Left lung (tissue), 14 donors: Measurements from ENCODE around the gene ZNF442. TPM values are rescaled to one million over a fixed set of nuclear protein-coding genes. Genes with fewer than 3 reads are reported as not detected.
"Not testable (repeated sequence)": the region's sequence is repeated elsewhere in the genome, so short reads cannot be mapped to it uniquely, and the experiment has no call there.

ENCODE experiments used
- ATAC-seq: fragments of 200-7000 bp; cut with Tn5 transposase; one replicate; pipeline ENCODE4 v1.9.1; 2020; ENCODE audit warnings: moderate library complexity
- DNase-seq, 4 donors: peaks; one replicate each; pipeline ENCODE4 v3.0.0-alpha.2; 2013 to 2020
- H3K27ac ChIP-seq, 2 donors: fragments of 200-600 bp; sonication (generic) in 1 of 2; one replicate each; pipeline versions ENCODE4 v1.5.0 to v1.8.0; 2020 to 2021
- H3K27me3 ChIP-seq, 2 donors: fragments of 200-600 bp; sonication (generic) in 1 of 2; one replicate each; pipeline versions ENCODE4 v1.5.0 to v1.8.0; 2020 to 2021
- H3K36me3 ChIP-seq, 2 donors: fragments of 200-600 bp; sonication (generic) in 1 of 2; one replicate each; pipeline versions ENCODE4 v1.5.0 to v1.8.0; 2020 to 2021
- H3K4me1 ChIP-seq, 2 donors: fragments of 200-600 bp; one replicate each; pipeline ENCODE4 v1.8.0; 2021
- H3K4me3 ChIP-seq, 2 donors: fragments of 200-600 bp; sonication (generic) in 1 of 2; one replicate each; pipeline versions ENCODE4 v1.5.0 to v1.8.0; 2020 to 2021; ENCODE audit warnings: mild to moderate bottlenecking in 1 of 2
- H3K9me3 ChIP-seq, 2 donors: fragments of 200-600 bp; sonication (generic) in 1 of 2; one replicate each; pipeline versions ENCODE4 v1.5.0 to v1.8.0; 2020 to 2021
- intact Hi-C, 2 donors: fragments of 100-400 bp; cut with DNase I; formaldehyde crosslinking; loops; one replicate each; pipeline versions ENCODE4 v1.11.2 to v1.14.2; 2022
- long read RNA-seq, 12 donors: library from polyadenylated mRNA in 2 of 12; unstranded in 2 of 12; transcript quantifications; one replicate each; pipeline ENCODE4 v2.0.0 and lab custom pipeline, GENCODE V29; 2019 to 2026
- polyA plus RNA-seq, 6 donors: library from polyadenylated mRNA; unstranded; fragments of 120-200 nt; gene quantifications; one replicate each; pipeline ENCODE4 v1.2.1, GENCODE V29; 2013; ENCODE audit not compliant: insufficient read length in 6 of 6
- total RNA-seq, 2 donors: library from RNA; stranded (reverse); fragmentation: NEBNext Ultra II Directional; extraction: Animal tissue kit (Norgen Biotek cat#: 25700); gene quantifications; one replicate each; pipeline ENCODE4 v1.2.1, GENCODE V29; 2021
- TF ChIP-seq, protein P1 (sequence below), 2 donors: fragments of 200-600 bp; sonication (generic) in 1 of 2; IDR thresholded peaks; one replicate each; pipeline versions ENCODE4 v1.5.0 to v1.8.0; 2021; ENCODE audit warnings: antibody characterized with exemption in 2 of 2
- donor health status: DM: no; HTN: yes; CAD: no.
- donor health status: DM: no; HTN: no; CAD: no.

ZNF442 gene
- total RNA-seq (1 to 10 TPM; 3.2 to 3.5 TPM), polyA plus RNA-seq (1 to 10 TPM; 5.2 to 7.1 (median 5.5) TPM)
- long read RNA-seq, donor 1, partial matches to known transcripts: 0 of 4 reads
- long read RNA-seq, donor 1, other reads (novel, unspliced or antisense): 0 of 4 reads
- long read RNA-seq, donor 2: 0 reads
- long read RNA-seq, donor 3: 0 reads
- long read RNA-seq, donor 4: 0 reads
- long read RNA-seq, donor 5: 0 reads
- long read RNA-seq, donor 6: 0 reads
- long read RNA-seq, donor 7: 0 reads
- long read RNA-seq, donor 8: 0 reads
- long read RNA-seq, donor 9: 0 reads
- long read RNA-seq, donor 10: 0 reads
- long read RNA-seq, donor 11: 0 reads
- long read RNA-seq, donor 12: 0 reads

DNA sequence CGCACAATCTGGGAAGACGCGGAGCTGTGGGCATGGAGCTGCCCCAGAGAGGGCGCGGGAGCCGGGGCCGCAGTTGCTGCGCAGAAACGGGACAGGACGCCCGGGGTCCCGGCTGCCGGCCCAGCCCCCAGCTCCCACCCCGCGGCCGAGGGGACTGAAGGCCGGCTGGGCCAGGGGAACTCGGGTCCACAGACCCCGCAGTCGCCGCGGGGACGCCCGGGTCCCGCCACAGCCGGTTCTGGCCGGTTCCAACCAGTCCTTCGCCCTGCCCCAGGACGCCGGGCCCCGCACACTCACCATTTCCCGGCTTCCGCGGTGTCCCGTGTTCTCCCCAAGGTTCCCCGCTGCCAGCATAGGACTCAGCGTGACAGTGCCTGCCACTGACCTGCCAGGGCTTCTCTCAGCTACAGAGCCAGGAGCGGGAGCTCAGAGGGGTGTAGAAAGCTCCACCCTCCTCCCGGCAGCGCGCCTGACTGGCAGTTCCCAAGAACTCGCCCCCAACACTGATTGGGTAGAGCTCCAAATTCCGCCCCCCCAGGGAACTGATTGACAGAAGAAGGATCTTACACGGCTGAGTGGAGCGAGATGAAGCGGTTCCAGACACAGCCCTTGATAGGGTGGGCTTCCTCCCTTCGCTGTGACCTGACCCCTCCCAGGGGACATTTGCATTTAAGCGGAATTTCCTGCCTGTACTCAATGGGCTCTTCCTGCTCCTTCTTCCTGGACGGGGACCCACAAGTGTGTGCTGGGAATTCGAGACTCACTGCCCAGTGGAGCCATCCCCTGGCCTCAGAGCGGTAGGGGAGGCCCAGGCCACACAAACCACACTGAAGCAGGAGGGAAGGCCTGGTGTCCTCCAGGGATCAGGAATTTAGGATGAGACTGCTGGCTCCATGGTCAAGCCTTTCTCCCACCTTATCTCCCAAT lies at the start of gene ZNF442:
TSS of gene ZNF442 (minus strand) at position 448 of the 927 bp plus-strand sequence. CDS start 2,052 bp downstream, outside the sequence.
- peak within 1 kb of the TSS; percentile 74 to 83 for H3K4me3 ChIP-seq
- peak; percentile 99 for ATAC-seq
- no peaks in the 10 kb centered on the region for H3K27me3 ChIP-seq
- H3K9me3 ChIP-seq: no peaks in the 10 kb centered on the region
- TF ChIP-seq, protein P1, sequence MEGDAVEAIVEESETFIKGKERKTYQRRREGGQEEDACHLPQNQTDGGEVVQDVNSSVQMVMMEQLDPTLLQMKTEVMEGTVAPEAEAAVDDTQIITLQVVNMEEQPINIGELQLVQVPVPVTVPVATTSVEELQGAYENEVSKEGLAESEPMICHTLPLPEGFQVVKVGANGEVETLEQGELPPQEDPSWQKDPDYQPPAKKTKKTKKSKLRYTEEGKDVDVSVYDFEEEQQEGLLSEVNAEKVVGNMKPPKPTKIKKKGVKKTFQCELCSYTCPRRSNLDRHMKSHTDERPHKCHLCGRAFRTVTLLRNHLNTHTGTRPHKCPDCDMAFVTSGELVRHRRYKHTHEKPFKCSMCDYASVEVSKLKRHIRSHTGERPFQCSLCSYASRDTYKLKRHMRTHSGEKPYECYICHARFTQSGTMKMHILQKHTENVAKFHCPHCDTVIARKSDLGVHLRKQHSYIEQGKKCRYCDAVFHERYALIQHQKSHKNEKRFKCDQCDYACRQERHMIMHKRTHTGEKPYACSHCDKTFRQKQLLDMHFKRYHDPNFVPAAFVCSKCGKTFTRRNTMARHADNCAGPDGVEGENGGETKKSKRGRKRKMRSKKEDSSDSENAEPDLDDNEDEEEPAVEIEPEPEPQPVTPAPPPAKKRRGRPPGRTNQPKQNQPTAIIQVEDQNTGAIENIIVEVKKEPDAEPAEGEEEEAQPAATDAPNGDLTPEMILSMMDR (IDR thresholded peaks at IDR 0.05): peak; percentile 46 to 62
- H3K36me3 ChIP-seq: no peaks in the 10 kb centered on the region
- DNase-seq: peak; percentile 93 to 97 (median 97)
- peaks cover 0 to 20% of the 10 kb centered on the region in 2 donors for H3K4me1 ChIP-seq
- H3K27ac ChIP-seq: peak within 1 kb of the TSS; percentile 84 to 94
- intact Hi-C loops: no loop called here

DNA sequence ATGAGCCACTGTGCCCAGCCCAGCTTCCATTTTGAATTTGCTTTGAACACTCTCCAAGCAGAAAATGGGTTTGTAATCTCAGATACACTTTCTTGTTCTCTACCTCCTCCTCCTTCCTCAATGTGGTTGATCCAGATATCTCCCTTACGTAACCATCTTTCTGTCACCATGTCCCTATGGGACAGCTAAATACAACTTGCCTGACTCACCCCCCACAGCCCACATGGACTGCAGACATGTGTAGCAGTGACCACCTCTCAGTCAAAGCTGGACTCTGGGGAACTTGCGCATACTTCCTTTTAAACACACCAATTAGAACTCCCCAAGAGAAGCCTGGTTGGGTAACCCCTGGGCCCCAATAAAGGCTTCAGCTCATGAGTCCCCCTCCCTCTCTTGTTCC lies 46.4 kb upstream of the ZNF442 start:
- intact Hi-C loops: no loop called here
- no peak overlapping the region for H3K27ac ChIP-seq
- DNase-seq: no peak

DNA sequence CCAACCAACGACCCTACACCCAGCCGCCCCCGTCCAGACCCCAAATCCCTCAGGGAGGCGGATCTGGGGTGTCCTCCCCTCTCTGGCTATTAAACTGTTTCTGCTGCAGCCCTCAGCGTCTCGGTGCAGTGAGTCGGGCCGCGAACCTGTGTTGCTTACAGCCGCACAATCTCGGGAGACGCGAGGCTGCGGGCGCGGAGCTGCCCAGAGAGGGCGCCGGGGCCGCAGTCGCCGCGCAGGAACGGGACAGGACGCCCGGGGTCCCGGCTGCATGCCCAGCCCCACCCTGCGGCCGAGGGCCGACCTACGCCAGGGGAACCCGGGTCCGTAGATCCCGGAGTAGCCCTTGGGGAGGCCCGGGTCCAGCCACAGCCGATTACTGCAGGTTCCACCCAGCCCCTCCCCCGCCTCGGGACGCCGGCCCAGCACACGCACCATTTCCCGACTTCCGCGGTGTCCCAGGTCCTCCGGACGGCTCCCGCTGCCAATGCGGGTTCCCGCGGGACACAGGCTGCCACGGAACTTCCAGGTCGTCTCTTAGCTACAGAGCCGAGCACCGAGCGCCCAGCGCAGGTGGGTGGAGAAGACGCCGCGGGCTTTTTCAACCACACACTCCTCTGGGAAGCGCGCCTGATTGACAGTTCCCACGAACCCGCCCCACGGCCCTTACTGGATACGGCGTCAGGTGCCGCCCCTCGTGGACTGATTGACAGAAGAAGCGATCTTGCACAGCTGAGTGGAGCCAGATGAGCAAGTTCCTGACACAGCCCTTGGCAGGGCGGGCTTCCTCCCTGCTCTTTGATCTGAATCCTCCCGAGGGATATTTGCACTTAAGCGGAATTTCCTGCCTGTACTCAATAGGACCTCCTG lies 35.4 kb upstream of the ZNF442 start, which contains the start of gene ZNF799:
TSS of gene ZNF799 (minus strand) at position 639 of the 870 bp plus-strand sequence. CDS start at position 438, 201 bp downstream.
- Histone ChIP-seq H3K27me3 (no peaks in the 10 kb centered on the region), H3K9me3 (no peaks in the 10 kb centered on the region), H3K27ac (peak within 1 kb of the TSS; percentile 81 to 84), H3K36me3 (no peaks in the 10 kb centered on the region), H3K4me3 (peak within 1 kb of the TSS; percentile 79 to 86), H3K4me1 (peaks cover 0 to 9% of the 10 kb centered on the region in 2 donors)
- intact Hi-C loops: no loop called here
- peak; percentile 91 to 98 (median 96) for DNase-seq
- peak; percentile 97 for ATAC-seq
- TF ChIP-seq, protein P1 (IDR thresholded peaks at IDR 0.05): no peak

More for the DNA sequence above, 46.4 kb upstream of the ZNF442 start:
- TF ChIP-seq, protein P1 (IDR thresholded peaks at IDR 0.05): no peak
- ATAC-seq: no peak
- Histone ChIP-seq H3K4me1 (no peaks in the 10 kb centered on the region), H3K36me3 (no peaks in the 10 kb centered on the region), H3K4me3 (no peak overlapping the region), H3K9me3 (peaks cover 0 to 15% of the 10 kb centered on the region in 2 donors), H3K27me3 (no peaks in the 10 kb centered on the region)

DNA sequence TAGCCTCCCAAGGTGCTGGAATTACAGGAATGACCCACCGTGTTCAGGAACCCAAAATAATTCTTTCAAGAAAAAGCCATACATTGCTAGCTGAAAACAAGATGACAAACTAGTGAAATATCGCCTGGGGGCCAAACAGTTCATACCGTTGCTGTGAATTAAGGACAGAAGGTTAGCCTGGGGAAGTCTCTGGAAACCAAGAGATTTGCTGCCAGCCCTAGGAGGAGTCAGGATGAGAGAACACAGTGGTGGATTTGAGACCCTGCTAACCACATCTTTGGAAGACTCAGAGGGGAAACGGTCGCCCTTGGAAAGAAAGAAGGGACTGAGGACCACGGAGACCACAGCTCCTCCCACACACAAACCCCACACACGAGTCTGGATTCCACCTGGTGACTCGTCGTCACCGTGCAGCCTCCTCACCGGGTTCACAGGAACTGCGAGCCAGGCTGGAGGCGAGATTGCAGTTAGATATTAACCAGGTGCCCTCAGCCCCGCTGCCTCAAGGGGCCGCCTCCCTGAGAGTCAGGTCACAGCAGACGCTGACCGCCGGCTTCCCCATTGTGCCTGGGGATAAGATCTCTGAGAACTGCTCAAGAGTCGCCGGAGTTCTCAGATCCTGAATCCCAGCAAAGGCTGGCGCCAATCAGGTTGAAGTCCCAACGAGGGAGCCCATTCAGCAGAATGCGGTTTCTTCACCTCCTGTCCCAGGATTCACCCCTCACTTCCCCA lies 34.6 kb upstream of the ZNF442 start:
- H3K9me3 ChIP-seq, H3K36me3 ChIP-seq, H3K27me3 ChIP-seq, H3K4me1 ChIP-seq, intact Hi-C loops: not testable (repeated sequence)
- peak overlapping the region; percentile 79 to 86 for H3K4me3 ChIP-seq
- ATAC-seq (peak; percentile 74), DNase-seq (peak in 3 of 4 donors; percentile 8 to 49 (median 13))
- peak overlapping the region; percentile 81 to 84 for H3K27ac ChIP-seq

DNA sequence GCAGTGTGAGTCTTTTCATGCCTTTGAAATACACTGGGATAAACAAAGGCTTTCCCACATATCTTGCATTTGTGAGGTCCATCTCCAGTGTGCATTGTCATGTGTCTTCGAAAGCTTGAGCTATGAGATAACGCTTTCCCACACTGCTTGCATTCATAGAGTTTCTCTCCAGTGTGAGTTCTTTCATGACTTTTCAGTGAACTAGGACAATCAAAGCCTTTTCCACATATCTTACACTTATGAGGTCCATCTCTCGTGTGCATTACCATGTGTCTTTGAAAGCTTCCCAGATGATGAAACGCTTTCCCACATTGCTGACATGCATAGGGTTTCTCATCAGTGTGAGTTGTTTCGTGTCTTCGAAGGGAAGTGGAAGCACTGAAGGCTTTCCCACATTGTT lies 25.7 kb upstream of the ZNF442 start:
- ATAC-seq, H3K4me3 ChIP-seq, intact Hi-C loops, H3K27ac ChIP-seq, H3K4me1 ChIP-seq, DNase-seq, H3K27me3 ChIP-seq: not testable (repeated sequence)
- Histone ChIP-seq H3K36me3 (peaks cover 6 to 46% of the 10 kb centered on the region in 2 donors), H3K9me3 (peaks cover 0 to 43% of the 10 kb centered on the region in 2 donors)

DNA sequence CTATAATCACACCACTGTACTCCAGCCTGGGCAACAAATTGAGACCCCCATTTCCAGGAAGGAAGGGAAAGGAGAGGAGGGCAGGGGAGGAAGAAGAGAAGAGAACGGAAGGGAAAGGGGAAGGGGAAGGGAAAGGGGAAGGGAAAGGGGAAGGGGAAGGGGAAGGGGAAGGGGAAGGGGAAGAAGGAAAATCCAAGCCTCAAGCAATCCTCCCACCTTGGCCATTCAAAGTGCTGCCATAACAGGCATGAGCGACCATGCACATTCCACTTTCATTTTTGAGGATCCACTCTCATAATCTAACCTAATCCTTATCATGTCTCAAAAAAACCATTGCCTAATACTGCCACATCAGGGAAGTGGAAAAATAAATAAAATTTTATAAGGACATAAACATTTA lies 20.9 kb upstream of the ZNF442 start:
- H3K4me1 ChIP-seq, H3K4me3 ChIP-seq, H3K27ac ChIP-seq, ATAC-seq, intact Hi-C loops, H3K27me3 ChIP-seq, DNase-seq: not testable (repeated sequence)
- peaks cover 0 to 56% of the 10 kb centered on the region in 2 donors for H3K9me3 ChIP-seq
- H3K36me3 ChIP-seq: peaks cover 6 to 47% of the 10 kb centered on the region in 2 donors
